NCI-H748 treated with DMSO at 0.1 percent for 48 hours (cell line): ENCODE results near the gene PYGO1.
A peak's percentile ranks its signal among the peaks of the same experiment; 100 is the strongest.
"Not testable (repeated sequence)": the region's sequence is repeated elsewhere in the genome, so short reads cannot be mapped to it uniquely, and the experiment has no call there.

Experiments
- DNase-seq: peaks from one replicate; lab custom pipeline; 2025; lab: John Stamatoyannopoulos, UW

Gene PYGO1

DNA sequence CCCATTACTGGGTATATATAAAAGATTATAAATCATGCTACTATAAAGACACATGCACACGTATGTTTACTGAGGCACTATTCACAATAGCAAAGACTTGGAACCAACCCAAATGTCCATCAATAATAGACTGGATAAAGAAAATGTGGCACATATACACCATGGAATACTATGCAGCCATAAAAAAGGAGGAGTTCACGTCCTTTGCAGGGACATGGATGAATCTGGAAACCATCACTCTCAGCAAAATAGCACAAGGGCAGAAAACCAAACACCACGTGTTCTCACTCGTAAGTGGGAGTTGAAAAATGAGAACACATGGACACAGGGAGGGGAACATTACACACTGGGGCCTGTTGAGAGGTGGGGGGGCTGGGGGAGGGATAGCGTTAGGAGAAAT, 82.7 kb downstream of the PYGO1 start:
- DNase-seq: not testable (repeated sequence)

- no peak for DNase-seq
Observed at GRCh38 chr15:55499151-55499550, 89.0 kb downstream of the PYGO1 start.

- DNase-seq: peak; percentile 46
Observed at GRCh38 chr15:55498109-55498938, 89.8 kb downstream of the PYGO1 start.

DNA sequence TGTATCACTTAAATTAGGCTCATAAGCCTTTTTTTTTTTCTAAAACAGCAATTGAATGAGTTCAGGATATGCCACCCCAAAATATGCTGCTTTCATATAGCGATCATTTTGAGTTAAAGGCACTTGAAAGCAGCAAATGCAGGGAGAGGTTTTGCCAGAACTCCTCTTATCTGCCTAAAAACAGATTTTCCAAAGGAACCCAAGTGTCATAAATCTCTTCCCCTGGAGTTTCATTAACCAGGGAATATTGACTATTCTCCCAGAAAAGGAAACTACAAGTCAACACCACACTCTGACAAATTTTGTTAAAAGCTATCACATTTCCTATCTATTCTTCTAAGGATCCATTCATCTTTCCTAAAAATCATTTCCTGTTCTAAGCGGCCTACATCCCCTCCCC, 91.4 kb downstream of the PYGO1 start:
- DNase-seq: no peak

- no peak for DNase-seq
Observed at GRCh38 chr15:55494931-55495330, 93.2 kb downstream of the PYGO1 start.

DNA sequence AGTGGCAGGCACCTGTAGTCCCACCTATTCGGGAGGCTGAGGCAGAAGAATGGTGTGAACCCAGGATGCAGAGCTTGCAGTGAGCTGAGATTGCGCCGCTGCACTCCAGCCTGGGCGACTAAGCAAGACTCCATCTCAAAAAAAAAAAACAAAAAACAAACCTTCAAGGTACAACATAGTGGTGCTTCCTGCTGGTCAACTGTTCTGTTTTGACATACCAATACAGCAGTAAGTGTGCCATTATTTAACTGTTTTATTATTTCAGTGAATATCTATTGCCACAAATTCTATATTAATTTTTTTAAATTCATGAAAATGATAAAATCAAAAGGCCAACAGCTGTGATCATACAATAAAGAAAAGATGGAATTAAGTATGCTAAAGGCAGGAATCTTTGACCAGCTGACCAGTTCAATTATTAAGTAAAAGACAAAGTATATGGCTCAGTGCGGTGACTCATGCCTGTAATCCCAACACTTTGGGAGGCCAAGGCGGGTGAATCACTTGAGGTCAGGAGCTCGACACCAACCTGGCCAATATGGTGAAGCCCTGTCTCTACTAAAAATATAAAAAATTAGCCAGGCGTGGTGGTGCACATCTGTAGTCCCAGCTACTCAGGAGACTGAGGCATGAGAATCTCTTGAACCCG, 99.1 kb downstream of the PYGO1 start:
- not testable (repeated sequence) for DNase-seq
